ENCODE measurements around the gene SLC15A4.
A peak's percentile ranks its signal among the peaks of the same experiment; 100 is the strongest.
"Not testable (repeated sequence)": the region's sequence is repeated elsewhere in the genome, so short reads cannot be mapped to it uniquely, and the experiment has no call there.

SLC15A4 gene

GRCh38 chr12:128823916-128824839 lies at the start of gene SLC15A4:
TSS of gene SLC15A4 (minus strand) at chr12:128823958. CDS start at chr12:128823943, 15 bp downstream.
- DNase-seq, result peak; percentile 97

GRCh38 chr12:128872303-128872702 lies 48.5 kb upstream of the SLC15A4 start:
- DNase-seq, result no peak

GRCh38 chr12:128871516-128871892 lies 47.7 kb upstream of the SLC15A4 start:
- no peak for DNase-seq

- no peak for DNase-seq
Measured at GRCh38 chr12:128867466-128867865, 43.7 kb upstream of the SLC15A4 start.

- peak; percentile 19 for DNase-seq
Measured at GRCh38 chr12:128864516-128865186, 40.9 kb upstream of the SLC15A4 start.

- DNase-seq, result no peak
Measured at GRCh38 chr12:128863957-128864356, 40.2 kb upstream of the SLC15A4 start.

GRCh38 chr12:128861226-128862016 lies 37.7 kb upstream of the SLC15A4 start:
- DNase-seq, result no peak

- no peak for DNase-seq
Measured at GRCh38 chr12:128859311-128859710, 35.6 kb upstream of the SLC15A4 start.

GRCh38 chr12:128857133-128857763 lies 33.5 kb upstream of the SLC15A4 start:
- peak; percentile 24 for DNase-seq

GRCh38 chr12:128856791-128857078 lies 33.0 kb upstream of the SLC15A4 start:
- DNase-seq, result no peak

GRCh38 chr12:128856035-128856790 lies 32.5 kb upstream of the SLC15A4 start:
- no peak for DNase-seq

GRCh38 chr12:128853600-128854197 lies 29.9 kb upstream of the SLC15A4 start:
- DNase-seq, result no peak

GRCh38 chr12:128852885-128853599 lies 29.3 kb upstream of the SLC15A4 start, which contains the start of gene GLT1D1:
TSS of gene GLT1D1 (plus strand) at chr12:128853478. CDS start at chr12:128853582, 104 bp downstream.
- DNase-seq, result no peak

GRCh38 chr12:128852026-128852698 lies 28.4 kb upstream of the SLC15A4 start:
- peak; percentile 11 for DNase-seq

GRCh38 chr12:128851429-128851828 lies 27.7 kb upstream of the SLC15A4 start:
- not testable (repeated sequence) for DNase-seq

- no peak for DNase-seq
Measured at GRCh38 chr12:128850400-128850799, 26.6 kb upstream of the SLC15A4 start.

- DNase-seq, result not testable (repeated sequence)
Measured at GRCh38 chr12:128849806-128850205, 26.0 kb upstream of the SLC15A4 start.

- DNase-seq, result no peak
Measured at GRCh38 chr12:128848371-128848770, 24.6 kb upstream of the SLC15A4 start.

- not testable (repeated sequence) for DNase-seq
Measured at GRCh38 chr12:128846671-128847070, 22.9 kb upstream of the SLC15A4 start.

GRCh38 chr12:128844031-128844635 lies 20.4 kb upstream of the SLC15A4 start:
- DNase-seq, result peak; percentile 41
